Panc1 (cell line): Measurements from ENCODE around the gene TBCB.

Experiments used
- TF ChIP-seq, protein P1 (sequence below), 2 experiments: IDR thresholded peaks; 2 replicates each; pipeline ENCODE4 v1.6.1; 2011 to 2012; ENCODE audit warnings: low read depth in 2 of 2, control low read depth in 1 of 2, low read length in 1 of 2, mild to moderate bottlenecking in 1 of 2, moderate library complexity in 1 of 2; ENCODE audit not compliant: insufficient read depth in 1 of 2
- TF ChIP-seq, protein P2 (sequence below): fragments of 450-650 bp; IDR thresholded peaks from 2 replicates; pipeline ENCODE4 v1.5.1; 2017; ENCODE audit warnings: mild to moderate bottlenecking

DNA sequence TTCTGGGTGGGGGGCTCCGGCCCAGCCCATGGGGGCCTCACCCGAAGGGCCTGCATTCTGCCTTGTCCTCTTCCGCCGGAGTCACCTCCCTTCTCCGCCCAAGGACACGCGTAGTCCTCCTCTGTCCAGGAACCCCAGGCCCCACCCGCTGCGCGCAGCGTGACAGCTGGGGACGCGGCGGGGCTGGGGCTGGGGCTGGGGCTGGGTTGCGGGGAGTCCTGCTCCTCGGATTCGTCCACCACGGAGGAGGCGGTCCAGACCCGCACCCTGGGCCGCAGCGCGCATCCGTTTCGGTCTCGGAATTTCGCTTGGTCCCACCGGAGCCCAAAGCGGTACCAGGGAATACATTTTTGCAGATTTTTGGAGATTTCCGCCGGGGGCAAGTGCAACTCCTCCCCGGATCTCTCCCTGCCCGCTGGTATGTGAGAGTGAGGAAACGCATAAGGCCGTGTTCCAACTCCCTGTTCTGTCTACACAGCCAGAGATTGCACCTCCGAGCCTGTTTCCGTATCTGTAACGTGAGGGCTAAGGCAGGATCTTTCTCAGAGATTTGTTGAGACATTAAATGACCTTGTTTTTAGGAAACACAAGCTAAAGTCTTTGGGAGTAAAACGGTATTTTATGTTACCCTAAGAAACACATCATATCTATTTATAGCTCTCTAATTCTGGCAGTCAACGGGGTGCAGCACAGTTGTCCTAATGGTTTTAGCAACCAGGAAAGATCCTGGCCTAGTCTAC, 37.3 kb downstream of the TBCB start, which contains the start of gene COX7A1:
- TF ChIP-seq, protein P1, sequence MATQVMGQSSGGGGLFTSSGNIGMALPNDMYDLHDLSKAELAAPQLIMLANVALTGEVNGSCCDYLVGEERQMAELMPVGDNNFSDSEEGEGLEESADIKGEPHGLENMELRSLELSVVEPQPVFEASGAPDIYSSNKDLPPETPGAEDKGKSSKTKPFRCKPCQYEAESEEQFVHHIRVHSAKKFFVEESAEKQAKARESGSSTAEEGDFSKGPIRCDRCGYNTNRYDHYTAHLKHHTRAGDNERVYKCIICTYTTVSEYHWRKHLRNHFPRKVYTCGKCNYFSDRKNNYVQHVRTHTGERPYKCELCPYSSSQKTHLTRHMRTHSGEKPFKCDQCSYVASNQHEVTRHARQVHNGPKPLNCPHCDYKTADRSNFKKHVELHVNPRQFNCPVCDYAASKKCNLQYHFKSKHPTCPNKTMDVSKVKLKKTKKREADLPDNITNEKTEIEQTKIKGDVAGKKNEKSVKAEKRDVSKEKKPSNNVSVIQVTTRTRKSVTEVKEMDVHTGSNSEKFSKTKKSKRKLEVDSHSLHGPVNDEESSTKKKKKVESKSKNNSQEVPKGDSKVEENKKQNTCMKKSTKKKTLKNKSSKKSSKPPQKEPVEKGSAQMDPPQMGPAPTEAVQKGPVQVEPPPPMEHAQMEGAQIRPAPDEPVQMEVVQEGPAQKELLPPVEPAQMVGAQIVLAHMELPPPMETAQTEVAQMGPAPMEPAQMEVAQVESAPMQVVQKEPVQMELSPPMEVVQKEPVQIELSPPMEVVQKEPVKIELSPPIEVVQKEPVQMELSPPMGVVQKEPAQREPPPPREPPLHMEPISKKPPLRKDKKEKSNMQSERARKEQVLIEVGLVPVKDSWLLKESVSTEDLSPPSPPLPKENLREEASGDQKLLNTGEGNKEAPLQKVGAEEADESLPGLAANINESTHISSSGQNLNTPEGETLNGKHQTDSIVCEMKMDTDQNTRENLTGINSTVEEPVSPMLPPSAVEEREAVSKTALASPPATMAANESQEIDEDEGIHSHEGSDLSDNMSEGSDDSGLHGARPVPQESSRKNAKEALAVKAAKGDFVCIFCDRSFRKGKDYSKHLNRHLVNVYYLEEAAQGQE (IDR thresholded peaks at IDR 0.05; ENCODE audit: insufficient read depth in 1 of 2, low read depth in 2 of 2, low read length in 1 of 2), result no peak
- TF ChIP-seq, protein P2, sequence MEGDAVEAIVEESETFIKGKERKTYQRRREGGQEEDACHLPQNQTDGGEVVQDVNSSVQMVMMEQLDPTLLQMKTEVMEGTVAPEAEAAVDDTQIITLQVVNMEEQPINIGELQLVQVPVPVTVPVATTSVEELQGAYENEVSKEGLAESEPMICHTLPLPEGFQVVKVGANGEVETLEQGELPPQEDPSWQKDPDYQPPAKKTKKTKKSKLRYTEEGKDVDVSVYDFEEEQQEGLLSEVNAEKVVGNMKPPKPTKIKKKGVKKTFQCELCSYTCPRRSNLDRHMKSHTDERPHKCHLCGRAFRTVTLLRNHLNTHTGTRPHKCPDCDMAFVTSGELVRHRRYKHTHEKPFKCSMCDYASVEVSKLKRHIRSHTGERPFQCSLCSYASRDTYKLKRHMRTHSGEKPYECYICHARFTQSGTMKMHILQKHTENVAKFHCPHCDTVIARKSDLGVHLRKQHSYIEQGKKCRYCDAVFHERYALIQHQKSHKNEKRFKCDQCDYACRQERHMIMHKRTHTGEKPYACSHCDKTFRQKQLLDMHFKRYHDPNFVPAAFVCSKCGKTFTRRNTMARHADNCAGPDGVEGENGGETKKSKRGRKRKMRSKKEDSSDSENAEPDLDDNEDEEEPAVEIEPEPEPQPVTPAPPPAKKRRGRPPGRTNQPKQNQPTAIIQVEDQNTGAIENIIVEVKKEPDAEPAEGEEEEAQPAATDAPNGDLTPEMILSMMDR, result no peak
